Smooth muscle cell of the pulmonary artery (primary cell): ENCODE data around the gene COL17A1. TPM values are rescaled to one million over a fixed set of nuclear protein-coding genes. Genes with fewer than 3 reads are reported as not detected.

Experiments used
- total RNA-seq: library from RNA; depleted of rRNA; stranded (reverse); fragments of >200 nt; gene quantifications from 2 replicates; pipeline ENCODE4 v1.2.3, GENCODE V29; 2014

The COL17A1 gene
- total RNA-seq: 0.20 and 1.1 TPM in 2 replicates

DNA sequence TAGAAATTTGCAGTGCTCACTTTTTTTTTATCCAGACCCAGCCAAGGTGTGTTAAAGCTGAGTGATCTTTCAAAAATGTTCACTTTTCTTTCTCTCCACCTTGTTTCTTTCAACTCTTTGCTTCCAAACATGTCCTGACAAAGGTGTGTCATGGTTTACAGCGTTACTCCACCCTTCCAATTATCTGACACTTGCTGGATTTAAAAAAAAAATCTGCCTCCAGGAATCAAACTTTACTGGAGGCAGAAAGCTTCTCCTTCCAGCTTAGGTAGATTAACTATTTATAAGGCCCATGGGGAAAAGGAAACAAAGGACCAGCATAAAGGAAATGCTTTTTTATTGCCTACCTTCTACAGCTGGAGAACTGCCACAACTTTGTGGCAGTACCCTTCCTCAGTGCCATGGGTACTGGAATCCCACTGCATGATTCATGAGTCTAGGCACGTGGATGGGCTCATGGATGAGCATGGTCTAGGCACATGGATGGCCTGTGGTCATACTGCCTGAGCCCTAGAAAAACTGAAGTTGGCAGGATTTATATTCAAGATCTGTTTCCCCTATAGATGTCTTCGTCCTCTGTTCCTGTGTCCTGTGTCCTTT lies at the start of gene COL17A1:
Gene COL17A1 (minus strand): TSS at position 80 of the 600 bp plus-strand sequence. CDS start 5,207 bp downstream, outside the sequence.

DNA sequence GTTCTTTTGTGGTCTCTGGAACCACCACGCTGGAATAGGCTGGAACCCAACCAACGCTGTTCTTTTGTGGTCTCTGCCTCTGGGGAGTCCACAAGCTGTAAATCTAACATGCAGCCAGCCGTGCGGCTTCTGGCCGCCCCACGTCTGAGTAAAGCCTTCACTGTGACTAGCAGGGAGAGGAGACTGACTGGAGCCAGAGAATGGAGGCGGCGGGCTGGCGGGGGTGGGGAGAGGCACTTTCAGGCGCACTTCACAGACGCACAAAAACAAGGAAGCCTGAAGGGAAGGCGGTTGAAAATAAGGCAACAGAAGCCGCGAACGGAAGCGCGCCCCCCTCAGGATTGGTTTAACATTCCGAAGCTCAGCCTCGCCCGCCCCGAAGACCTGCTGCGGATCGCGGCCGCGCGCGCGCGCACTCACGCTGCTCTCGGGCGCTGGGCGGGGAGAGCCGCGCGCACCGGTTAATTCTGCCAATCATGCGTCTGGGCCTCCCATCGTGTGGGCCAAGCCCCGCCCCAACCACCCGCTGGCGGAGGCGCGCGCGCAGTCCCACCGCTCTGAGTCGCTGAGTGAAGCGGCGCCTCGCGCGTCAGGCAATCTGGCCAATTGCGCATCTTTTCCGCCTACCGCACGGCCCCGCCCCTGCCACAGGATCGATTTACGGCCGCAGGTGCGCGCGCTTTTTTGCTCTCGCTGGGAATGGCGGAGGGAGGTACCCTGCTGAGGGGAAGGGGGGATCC lies 36.0 kb upstream of the COL17A1 start, which contains the start of gene SFR1:
Gene SFR1 (plus strand): TSS at position 687 of the 740 bp plus-strand sequence. CDS start 13 bp downstream, at position 700.

Other genes with a start within 250 kb of the COL17A1 start
- gene SH3PXD2A, start 230.3 kb downstream of the COL17A1 start, total RNA-seq: 44.1 and 45.5 TPM in 2 replicates
- 28.6 and 29.4 TPM in 2 replicates for gene STN1, start 167.7 kb downstream of the COL17A1 start, total RNA-seq
- 37.5 and 40.9 TPM in 2 replicates for gene SLK, start 118.7 kb downstream of the COL17A1 start, total RNA-seq
- 3.9 and 5.5 TPM in 2 replicates for gene SFR1, start 36.3 kb upstream of the COL17A1 start, total RNA-seq
- gene CFAP43, start 146.5 kb upstream of the COL17A1 start, total RNA-seq: 0.23 and 0.52 TPM in 2 replicates
- 69.3 and 92.1 TPM in 2 replicates for gene GSTO1, start 169.0 kb upstream of the COL17A1 start, total RNA-seq
- 1.8 and 4.6 TPM in 2 replicates for gene GSTO2, start 183.3 kb upstream of the COL17A1 start, total RNA-seq